ENCODE measurements around the gene RNU6-7.

DNA sequence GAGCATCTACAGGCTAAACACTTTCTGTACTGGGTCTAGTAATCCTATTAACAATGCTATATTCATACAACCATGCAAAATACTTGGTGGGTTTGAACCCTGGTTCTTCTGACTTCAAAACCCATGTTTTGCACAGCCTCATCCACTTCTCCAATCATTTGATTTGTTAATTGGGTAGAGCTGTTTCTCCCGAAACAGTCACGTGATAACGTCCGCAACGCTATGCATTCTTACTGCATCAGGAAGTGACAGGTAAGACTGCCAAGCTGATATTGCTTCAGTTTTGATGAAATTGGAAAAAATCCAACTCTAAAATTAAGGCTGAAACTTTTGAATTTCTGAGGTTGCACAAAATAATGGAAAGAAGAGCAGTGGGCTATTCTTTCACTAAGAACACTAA, 30.4 kb upstream of the RNU6-7 start:
- TF ChIP-seq, protein P1, sequence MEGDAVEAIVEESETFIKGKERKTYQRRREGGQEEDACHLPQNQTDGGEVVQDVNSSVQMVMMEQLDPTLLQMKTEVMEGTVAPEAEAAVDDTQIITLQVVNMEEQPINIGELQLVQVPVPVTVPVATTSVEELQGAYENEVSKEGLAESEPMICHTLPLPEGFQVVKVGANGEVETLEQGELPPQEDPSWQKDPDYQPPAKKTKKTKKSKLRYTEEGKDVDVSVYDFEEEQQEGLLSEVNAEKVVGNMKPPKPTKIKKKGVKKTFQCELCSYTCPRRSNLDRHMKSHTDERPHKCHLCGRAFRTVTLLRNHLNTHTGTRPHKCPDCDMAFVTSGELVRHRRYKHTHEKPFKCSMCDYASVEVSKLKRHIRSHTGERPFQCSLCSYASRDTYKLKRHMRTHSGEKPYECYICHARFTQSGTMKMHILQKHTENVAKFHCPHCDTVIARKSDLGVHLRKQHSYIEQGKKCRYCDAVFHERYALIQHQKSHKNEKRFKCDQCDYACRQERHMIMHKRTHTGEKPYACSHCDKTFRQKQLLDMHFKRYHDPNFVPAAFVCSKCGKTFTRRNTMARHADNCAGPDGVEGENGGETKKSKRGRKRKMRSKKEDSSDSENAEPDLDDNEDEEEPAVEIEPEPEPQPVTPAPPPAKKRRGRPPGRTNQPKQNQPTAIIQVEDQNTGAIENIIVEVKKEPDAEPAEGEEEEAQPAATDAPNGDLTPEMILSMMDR (IDR thresholded peaks at IDR 0.05), result no peak
- no peak for TF ChIP-seq EP300 (IDR thresholded peaks at IDR 0.05)
